Natural killer cell (primary cell): ENCODE results near the gene ZNF438. TPM values are rescaled to one million over a fixed set of nuclear protein-coding genes. Genes with fewer than 3 reads are reported as not detected.
"Not testable (repeated sequence)": the region's sequence is repeated elsewhere in the genome, so short reads cannot be mapped to it uniquely, and the experiment has no call there.

ENCODE experiments used
- ATAC-seq, 3 donors: fragments of 150-1000 bp in 2 of 3; fragments of 200-7000 bp in 1 of 3; cut with Tn5 transposase; 1 replicate in 1 of 3; 2 replicates in 2 of 3; pipeline ENCODE4 v1.10.0; 2021; ENCODE audit warnings: mild to moderate bottlenecking in 2 of 3, moderate library complexity in 2 of 3
- DNase-seq, 2 donors: peaks; one replicate each; pipeline versions ENCODE4 v3.0.0 to v3.0.0-alpha.2; 2013 to 2021; ENCODE audit warnings: mixed read lengths in 1 of 2
- H3K27ac ChIP-seq: one replicate; pipeline ENCODE4 v1.5.1; 2013; ENCODE audit warnings: mild to moderate bottlenecking, low read length
- H3K27me3 ChIP-seq: one replicate; pipeline ENCODE4 v1.6.1; 2013; ENCODE audit warnings: low read length; ENCODE audit not compliant: control insufficient read depth, insufficient read depth
- H3K36me3 ChIP-seq: one replicate; pipeline ENCODE4 v1.6.1; 2013; ENCODE audit warnings: low read length; ENCODE audit not compliant: control insufficient read depth, insufficient read depth
- H3K4me1 ChIP-seq: one replicate; pipeline ENCODE4 v1.6.1; 2013; ENCODE audit warnings: low read length; ENCODE audit not compliant: control insufficient read depth, insufficient read depth
- H3K4me3 ChIP-seq: one replicate; pipeline ENCODE4 v1.5.1; 2013; ENCODE audit warnings: low read length
- H3K9me3 ChIP-seq: one replicate; pipeline ENCODE4 v1.6.1; 2013; ENCODE audit warnings: low read length; ENCODE audit not compliant: control insufficient read depth, insufficient read depth
- H3K27ac Mint-ChIP-seq, 2 donors: one replicate each; pipeline ENCODE4 v1.8.0; 2022; ENCODE audit warnings: mild to moderate bottlenecking in 2 of 2, mixed read lengths in 2 of 2, moderate library complexity in 1 of 2
- H3K27me3 Mint-ChIP-seq, 2 donors: one replicate each; pipeline ENCODE4 v1.8.0; 2022; ENCODE audit warnings: low read depth in 2 of 2, mixed read lengths in 2 of 2
- H3K36me3 Mint-ChIP-seq: one replicate; pipeline ENCODE4 v1.8.0; 2022; ENCODE audit warnings: mixed read lengths
- H3K4me1 Mint-ChIP-seq, 2 donors: one replicate each; pipeline ENCODE4 v1.8.0; 2022; ENCODE audit warnings: mixed read lengths in 2 of 2
- H3K4me3 Mint-ChIP-seq: one replicate; pipeline ENCODE4 v1.8.0; 2022; ENCODE audit warnings: mild to moderate bottlenecking, moderate library complexity, mixed read lengths
- H3K9me3 Mint-ChIP-seq, 2 donors: one replicate each; pipeline ENCODE4 v1.8.0; 2022; ENCODE audit warnings: mixed read lengths in 2 of 2
- CTCF ChIP-seq: fragments of 200-600 bp; IDR thresholded peaks from one replicate; pipeline ENCODE4 v1.8.0; 2022; ENCODE audit warnings: antibody characterized with exemption
- WGBS: methylation state at CpG from one replicate; pipeline ENCODE4 v1.1.7; 2013; ENCODE audit warnings: missing lambda C conversion rate; ENCODE audit not compliant: insufficient coverage; 5-methylcytosine and 5-hydroxymethylcytosine counted together
- intact Hi-C: fragments of 100-400 bp; cut with micrococcal nuclease; formaldehyde crosslinking; loops from one replicate; pipeline ENCODE4 v1.14.2; 2022
- total RNA-seq, 4 donors: library from RNA; stranded (reverse); fragments of 120-200 nt in 1 of 4; gene quantifications; one replicate each; pipeline versions ENCODE4 v1.2.3 to v1.2.4, GENCODE V29; 2013 to 2022

Gene ZNF438
- total RNA-seq, 3 donors from 2014 or later (not counting 1 experiment from before 2014, with no cell fraction given) = 2.2 to 3.7 (median 3.7) TPM

DNA sequence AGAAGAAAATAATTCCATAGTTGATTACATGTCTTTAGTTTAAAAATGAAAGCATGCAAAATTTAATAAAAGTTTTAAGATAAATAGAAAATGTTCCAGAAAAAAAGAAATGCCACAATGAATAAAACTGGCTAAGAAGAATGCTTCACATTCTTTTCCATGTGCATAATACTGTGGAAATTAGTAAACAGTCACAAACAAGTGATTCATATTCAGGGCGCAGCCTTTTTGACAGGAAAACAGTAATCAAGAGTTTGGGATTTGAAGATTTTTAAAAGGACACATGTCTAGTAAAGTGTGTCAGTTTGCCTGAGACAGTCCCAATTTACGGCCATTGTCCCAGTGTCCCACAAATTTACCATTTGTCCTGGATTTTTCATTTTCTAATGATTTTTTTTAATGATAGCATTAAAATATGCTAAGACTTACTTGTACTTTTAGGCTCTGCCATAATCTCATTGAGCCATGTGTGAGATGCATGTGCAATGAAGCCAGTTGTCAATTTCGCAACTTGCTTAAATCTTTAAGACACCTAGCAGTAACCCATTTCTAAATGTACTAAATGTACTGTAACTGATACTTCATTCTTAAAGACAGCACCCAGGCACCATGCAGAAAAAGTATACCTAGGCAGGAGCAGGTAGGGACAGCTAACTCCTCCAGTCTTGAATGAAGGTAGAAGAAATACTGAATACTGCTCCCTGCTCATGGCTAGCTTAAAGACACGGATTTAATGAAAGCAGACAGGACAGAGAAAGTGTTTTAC lies 46.9 kb downstream of the ZNF438 start:
- Histone ChIP-seq H3K27ac (no peak overlapping the region), H3K27me3 (no peaks in the 10 kb centered on the region), H3K36me3 (no peaks in the 10 kb centered on the region), H3K9me3 (peaks cover 5% of the 10 kb centered on the region), H3K4me3 (no peak overlapping the region), H3K4me1 (no peaks in the 10 kb centered on the region)
- Mint-ChIP-seq H3K4me3 (no peak overlapping the region), H3K27ac (no peak overlapping the region), H3K9me3 (peaks cover 0 to 5% of the 10 kb centered on the region in 2 donors), H3K36me3 (peaks cover 3% of the 10 kb centered on the region), H3K4me1 (peaks cover 5 to 6% of the 10 kb centered on the region in 2 donors), H3K27me3 (no peaks in the 10 kb centered on the region)
- TF ChIP-seq CTCF = no peak
- DNase-seq (no peak), ATAC-seq (no peak)
- WGBS = 96% methylated on average over 4 of the region's 4 CpGs
- intact Hi-C loops = no loop called here

GRCh38 chr10:30983209-30983608 lies 48.5 kb downstream of the ZNF438 start:
- H3K4me1 ChIP-seq, DNase-seq, H3K4me3 Mint-ChIP-seq, ATAC-seq, H3K4me3 ChIP-seq, H3K36me3 Mint-ChIP-seq, H3K36me3 ChIP-seq, H3K9me3 ChIP-seq, H3K9me3 Mint-ChIP-seq, H3K4me1 Mint-ChIP-seq, H3K27me3 Mint-ChIP-seq, H3K27me3 ChIP-seq, intact Hi-C loops, H3K27ac ChIP-seq: not testable (repeated sequence)
- peak overlapping the region; percentile 56 to 58 for H3K27ac Mint-ChIP-seq
- WGBS = 52% methylated on average over 6 of the region's 6 CpGs

DNA sequence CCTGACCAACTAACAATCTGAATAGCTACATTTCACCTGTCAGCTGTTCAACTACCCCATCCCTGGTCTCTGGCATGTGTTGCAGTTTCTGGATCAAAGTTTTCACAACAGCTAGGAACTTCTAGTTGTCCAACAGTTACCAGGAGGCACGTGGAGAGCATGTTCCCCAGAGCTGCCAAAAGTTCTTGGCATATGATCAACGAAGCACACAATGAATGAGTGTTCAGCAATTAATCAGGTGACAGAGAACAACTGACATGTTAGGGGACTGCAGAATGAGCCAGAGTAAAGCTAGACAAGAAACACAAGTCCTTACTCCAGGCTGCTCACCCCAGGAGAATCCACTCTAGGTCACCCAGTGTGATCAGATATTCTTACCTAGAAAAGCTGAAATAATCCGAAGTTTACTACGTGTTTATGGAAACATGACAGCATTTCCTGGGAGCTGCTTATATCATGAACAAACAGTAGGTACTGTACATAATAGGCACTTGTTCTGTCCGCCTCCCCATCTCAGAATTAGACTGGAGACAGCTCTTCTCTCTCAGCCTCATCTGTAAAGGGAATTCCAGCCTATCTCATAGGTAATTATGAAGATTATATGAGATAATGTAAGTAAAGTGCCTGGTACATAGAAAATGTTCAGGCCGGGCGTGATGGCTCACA lies 50.6 kb downstream of the ZNF438 start:
- peaks cover 5% of the 10 kb centered on the region for H3K9me3 ChIP-seq
- ATAC-seq (no peak), DNase-seq (no peak)
- H3K27me3 Mint-ChIP-seq = no peaks in the 10 kb centered on the region
- H3K27ac ChIP-seq = no peak overlapping the region
- peaks cover 0 to 7% of the 10 kb centered on the region in 2 donors for H3K9me3 Mint-ChIP-seq
- WGBS = 87% methylated on average over 7 of the region's 7 CpGs
- no peak overlapping the region for H3K4me3 Mint-ChIP-seq
- peaks cover 5 to 6% of the 10 kb centered on the region in 2 donors for H3K4me1 Mint-ChIP-seq
- intact Hi-C loops = no loop called here
- no peaks in the 10 kb centered on the region for H3K36me3 ChIP-seq
- no peak overlapping the region for H3K27ac Mint-ChIP-seq
- no peaks in the 10 kb centered on the region for H3K4me1 ChIP-seq
- no peak overlapping the region for H3K4me3 ChIP-seq
- H3K36me3 Mint-ChIP-seq = peaks cover 6% of the 10 kb centered on the region
- no peaks in the 10 kb centered on the region for H3K27me3 ChIP-seq
- TF ChIP-seq CTCF = no peak

DNA sequence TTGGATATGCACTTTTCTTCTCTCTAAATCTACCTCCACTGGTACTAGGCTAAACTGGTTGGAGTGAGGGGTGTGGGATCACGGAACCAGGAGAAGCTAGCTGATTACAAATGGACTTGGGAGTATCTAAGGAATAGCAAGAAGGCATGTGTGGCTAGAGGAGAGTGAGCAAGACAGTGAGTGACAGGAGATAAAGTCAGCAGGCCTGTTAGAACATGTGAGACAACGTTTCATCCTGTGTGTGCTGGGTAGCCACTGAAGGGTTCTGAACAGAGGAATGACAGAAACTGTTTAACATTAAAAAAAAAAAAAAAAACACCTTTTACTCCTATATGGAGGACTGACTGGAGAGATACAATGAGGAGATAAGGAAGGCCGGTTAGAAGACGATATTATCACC lies 51.7 kb downstream of the ZNF438 start:
- 100% methylated on average over 3 of the region's 4 CpGs for WGBS
- DNase-seq (no peak), ATAC-seq (no peak)
- intact Hi-C loops = no loop called here
- peaks cover 5 to 6% of the 10 kb centered on the region in 2 donors for H3K4me1 Mint-ChIP-seq
- peaks cover 6% of the 10 kb centered on the region for H3K36me3 Mint-ChIP-seq
- Histone ChIP-seq H3K27ac (no peak overlapping the region), H3K4me1 (no peaks in the 10 kb centered on the region), H3K27me3 (no peaks in the 10 kb centered on the region), H3K4me3 (no peak overlapping the region), H3K36me3 (no peaks in the 10 kb centered on the region), H3K9me3 (peaks cover 5% of the 10 kb centered on the region)
- peaks cover 0 to 7% of the 10 kb centered on the region in 2 donors for H3K9me3 Mint-ChIP-seq
- no peaks in the 10 kb centered on the region for H3K27me3 Mint-ChIP-seq
- TF ChIP-seq CTCF = no peak
- no peak overlapping the region for H3K27ac Mint-ChIP-seq
- no peak overlapping the region for H3K4me3 Mint-ChIP-seq
